Stimulated activated memory B cell treated with anti-CD40 and anti-IgM and Interleukin-4, amounts not matched to agents 10 μg/mL and 1 μg/mL and 100 μg/mL, for 72 hours (primary cell): ENCODE measurements around the gene GDI1.
"Not testable (repeated sequence)": the region's sequence is repeated elsewhere in the genome, so short reads cannot be mapped to it uniquely, and the experiment has no call there.

ENCODE experiments used
- ATAC-seq: fragments of 150-1000 bp; cut with Tn5 transposase; 2 replicates; pipeline ENCODE4 v1.10.0; 2021
- H3K27ac Mint-ChIP-seq: one replicate; pipeline ENCODE4 v1.8.0; 2022; ENCODE audit warnings: mild to moderate bottlenecking, mixed read lengths
- H3K27me3 Mint-ChIP-seq: one replicate; pipeline ENCODE4 v1.8.0; 2022; ENCODE audit warnings: mixed read lengths
- H3K36me3 Mint-ChIP-seq: one replicate; pipeline ENCODE4 v1.8.0; 2022; ENCODE audit warnings: mixed read lengths
- H3K4me1 Mint-ChIP-seq: one replicate; pipeline ENCODE4 v1.8.0; 2022; ENCODE audit warnings: mixed read lengths
- H3K4me3 Mint-ChIP-seq: one replicate; pipeline ENCODE4 v1.8.0; 2022; ENCODE audit warnings: mild to moderate bottlenecking, moderate library complexity, mixed read lengths
- H3K9me3 Mint-ChIP-seq: one replicate; pipeline ENCODE4 v1.8.0; 2022; ENCODE audit warnings: mixed read lengths

Gene GDI1

GRCh38 chrX:154436983-154437752, at the start of gene GDI1:
GDI1 (plus strand) TSS chrX:154437154; CDS start chrX:154437255, 101 bp downstream.
- H3K9me3 Mint-ChIP-seq, result no peaks in the 10 kb centered on the region
- H3K4me1 Mint-ChIP-seq, result peaks cover 32% of the 10 kb centered on the region
- no peaks in the 10 kb centered on the region for H3K27me3 Mint-ChIP-seq
- peak within 1 kb of the TSS; percentile 92 for H3K4me3 Mint-ChIP-seq
- peak; percentile 72 for ATAC-seq
- H3K27ac Mint-ChIP-seq, result peak within 1 kb of the TSS; percentile 80
- H3K36me3 Mint-ChIP-seq, result peaks cover 19% of the 10 kb centered on the region

DNA sequence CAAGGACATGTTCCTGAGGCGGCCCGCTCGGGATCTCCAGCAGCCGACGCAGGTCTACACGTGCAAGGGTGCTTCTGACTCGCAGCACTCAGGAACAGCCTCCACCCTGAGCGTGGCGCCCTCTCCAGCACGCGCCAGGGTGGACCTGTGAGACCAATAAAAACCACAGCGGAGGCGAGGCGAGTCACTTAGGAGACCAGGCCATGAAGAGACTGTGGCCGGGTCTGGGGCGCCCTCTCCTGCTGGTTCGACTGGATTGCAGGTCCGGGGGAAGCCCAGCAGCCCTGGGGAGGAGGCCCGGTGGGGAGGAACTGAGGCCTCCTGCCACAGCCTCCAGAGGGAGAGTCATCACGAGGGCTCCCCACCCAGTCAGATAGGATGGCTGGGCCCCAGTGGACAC, 48.9 kb upstream of the GDI1 start:
- peaks cover 12% of the 10 kb centered on the region for H3K4me1 Mint-ChIP-seq
- H3K27ac Mint-ChIP-seq, H3K27me3 Mint-ChIP-seq, H3K36me3 Mint-ChIP-seq, H3K4me3 Mint-ChIP-seq, H3K9me3 Mint-ChIP-seq: not testable (repeated sequence)
- ATAC-seq, result peak; percentile 49

- H3K27ac Mint-ChIP-seq, H3K4me1 Mint-ChIP-seq, H3K9me3 Mint-ChIP-seq, H3K36me3 Mint-ChIP-seq, H3K4me3 Mint-ChIP-seq, H3K27me3 Mint-ChIP-seq: not testable (repeated sequence)
- ATAC-seq, result peak; percentile 34
Measured at GRCh38 chrX:154388649-154389048, 48.3 kb upstream of the GDI1 start.

- ATAC-seq, result peak; percentile 85
- not testable (repeated sequence) for H3K27me3 Mint-ChIP-seq, H3K9me3 Mint-ChIP-seq, H3K4me1 Mint-ChIP-seq, H3K27ac Mint-ChIP-seq, H3K4me3 Mint-ChIP-seq, H3K36me3 Mint-ChIP-seq
Measured at GRCh38 chrX:154389812-154390747, 46.9 kb upstream of the GDI1 start.

DNA sequence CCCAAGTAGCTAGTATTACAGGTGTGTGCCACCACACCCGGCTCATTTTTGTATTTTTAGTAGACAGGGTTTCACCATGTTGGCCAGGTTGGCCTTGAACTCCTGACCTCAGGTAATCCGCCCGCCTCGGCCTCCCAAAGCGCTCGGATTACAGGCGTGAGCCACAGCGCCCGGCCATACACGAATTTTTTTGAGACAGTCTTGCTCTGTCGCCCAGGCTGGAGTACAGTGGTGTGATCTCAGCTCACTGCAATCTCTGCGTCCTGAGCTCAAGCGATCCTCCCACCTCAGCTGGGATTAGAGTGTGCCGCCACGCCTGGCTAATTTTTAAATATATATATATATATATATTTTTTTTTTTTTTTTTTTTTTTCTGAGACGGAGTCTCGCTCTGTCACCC, 40.6 kb upstream of the GDI1 start:
- not testable (repeated sequence) for H3K9me3 Mint-ChIP-seq, H3K4me3 Mint-ChIP-seq, ATAC-seq, H3K27me3 Mint-ChIP-seq
- H3K4me1 Mint-ChIP-seq, result peaks cover 12% of the 10 kb centered on the region
- H3K36me3 Mint-ChIP-seq, result peaks cover 19% of the 10 kb centered on the region
- H3K27ac Mint-ChIP-seq, result peak overlapping the region; percentile 100

GRCh38 chrX:154396973-154397887, 39.7 kb upstream of the GDI1 start:
- Mint-ChIP-seq H3K4me1 (peaks cover 14% of the 10 kb centered on the region), H3K27ac (peak overlapping the region; percentile 100), H3K9me3 (no peaks in the 10 kb centered on the region), H3K36me3 (peaks cover 19% of the 10 kb centered on the region), H3K4me3 (peak overlapping the region; percentile 99), H3K27me3 (no peaks in the 10 kb centered on the region)
- peak; percentile 84 for ATAC-seq

DNA sequence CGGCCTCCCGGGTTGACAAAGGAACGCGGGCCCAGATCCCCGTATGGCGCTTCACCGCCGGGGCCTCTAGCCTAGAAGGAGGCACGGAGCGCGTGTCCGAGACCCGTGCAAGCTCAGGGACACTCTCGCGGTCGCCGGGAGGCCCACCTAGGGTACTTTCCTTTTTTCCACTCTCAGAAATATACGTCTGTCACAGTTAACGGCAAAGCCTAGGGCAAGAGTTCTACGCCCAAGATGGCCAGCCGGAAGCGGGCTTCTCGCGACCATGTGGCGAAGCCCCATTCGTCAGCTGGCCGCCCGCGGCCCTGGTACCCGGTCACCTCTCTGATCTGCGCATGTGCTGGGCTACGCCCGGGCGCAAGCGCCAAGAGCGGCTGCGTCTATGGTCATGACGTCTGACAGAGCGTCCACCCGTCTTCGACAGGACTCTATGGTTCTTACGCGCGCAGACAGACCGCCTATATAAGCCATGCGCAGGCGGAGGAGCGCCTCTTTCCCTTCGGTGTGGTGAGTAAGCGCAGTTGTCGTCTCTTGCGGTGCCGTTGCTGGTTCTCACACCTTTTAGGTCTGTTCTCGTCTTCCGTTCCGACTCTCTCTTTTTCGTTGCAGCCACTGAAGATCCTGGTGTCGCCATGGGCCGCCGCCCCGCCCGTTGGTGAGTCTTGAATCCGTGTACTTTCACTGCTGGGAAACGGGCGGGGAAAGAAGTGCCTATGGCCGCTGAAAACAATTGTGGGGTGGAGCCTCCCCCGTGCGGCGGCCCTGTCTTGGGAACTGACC, 38.9 kb upstream of the GDI1 start, which contains the start of gene RPL10:
RPL10 (plus strand) TSS at position 490 of the 780 bp plus-strand sequence; CDS start at position 633, 143 bp downstream.
- Mint-ChIP-seq H3K9me3 (no peaks in the 10 kb centered on the region), H3K27me3 (no peaks in the 10 kb centered on the region), H3K4me3 (peak within 1 kb of the TSS; percentile 99), H3K36me3 (peaks cover 21% of the 10 kb centered on the region), H3K27ac (peak within 1 kb of the TSS; percentile 100), H3K4me1 (peaks cover 14% of the 10 kb centered on the region)
- ATAC-seq, result peak; percentile 92

GRCh38 chrX:154398668-154399526, 38.1 kb upstream of the GDI1 start:
- H3K36me3 Mint-ChIP-seq, result peaks cover 27% of the 10 kb centered on the region
- peak; percentile 67 for ATAC-seq
- no peaks in the 10 kb centered on the region for H3K27me3 Mint-ChIP-seq
- H3K4me3 Mint-ChIP-seq, result peak overlapping the region; percentile 99
- peak overlapping the region; percentile 100 for H3K27ac Mint-ChIP-seq
- H3K9me3 Mint-ChIP-seq, result no peaks in the 10 kb centered on the region
- peaks cover 14% of the 10 kb centered on the region for H3K4me1 Mint-ChIP-seq

DNA sequence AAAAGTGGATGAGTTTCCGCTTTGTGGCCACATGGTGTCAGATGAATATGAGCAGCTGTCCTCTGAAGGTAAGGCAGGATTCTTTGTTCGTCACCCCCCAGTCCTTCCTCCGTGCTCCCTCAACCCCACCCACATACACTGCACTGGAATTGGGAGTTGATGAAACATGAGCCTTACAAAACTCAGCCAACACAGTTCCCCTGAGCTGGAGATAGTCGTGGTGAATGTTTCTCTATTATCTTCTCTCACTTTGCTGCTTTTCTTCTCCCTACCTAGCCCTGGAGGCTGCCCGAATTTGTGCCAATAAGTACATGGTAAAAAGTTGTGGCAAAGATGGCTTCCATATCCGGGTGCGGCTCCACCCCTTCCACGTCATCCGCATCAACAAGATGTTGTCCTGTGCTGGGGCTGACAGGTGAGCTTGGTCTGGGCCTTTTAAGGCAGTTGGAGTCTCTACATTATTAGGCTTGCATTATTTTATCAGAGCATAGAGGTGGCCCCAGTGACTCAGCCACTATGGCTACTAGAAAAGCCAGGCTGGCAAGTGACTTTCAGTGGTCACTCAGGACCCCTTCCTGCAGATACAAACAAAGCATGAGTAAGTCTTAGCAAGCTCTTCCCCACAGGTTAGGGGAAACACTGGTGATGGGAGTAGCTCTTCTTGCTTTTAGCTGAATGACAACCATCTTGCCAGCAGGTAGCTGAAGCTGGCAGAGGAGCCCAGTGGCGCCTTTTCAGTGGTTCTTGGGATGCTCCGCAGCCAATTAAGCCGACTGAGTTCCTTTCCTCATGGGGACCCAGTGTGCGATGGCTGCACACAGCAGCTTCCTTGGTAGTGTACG, 37.2 kb upstream of the GDI1 start:
- H3K9me3 Mint-ChIP-seq, result no peaks in the 10 kb centered on the region
- ATAC-seq, result no peak
- H3K4me1 Mint-ChIP-seq, result peaks cover 14% of the 10 kb centered on the region
- no peaks in the 10 kb centered on the region for H3K27me3 Mint-ChIP-seq
- peak overlapping the region; percentile 100 for H3K27ac Mint-ChIP-seq
- H3K36me3 Mint-ChIP-seq, result peaks cover 27% of the 10 kb centered on the region
- H3K4me3 Mint-ChIP-seq, result peak overlapping the region; percentile 99

DNA sequence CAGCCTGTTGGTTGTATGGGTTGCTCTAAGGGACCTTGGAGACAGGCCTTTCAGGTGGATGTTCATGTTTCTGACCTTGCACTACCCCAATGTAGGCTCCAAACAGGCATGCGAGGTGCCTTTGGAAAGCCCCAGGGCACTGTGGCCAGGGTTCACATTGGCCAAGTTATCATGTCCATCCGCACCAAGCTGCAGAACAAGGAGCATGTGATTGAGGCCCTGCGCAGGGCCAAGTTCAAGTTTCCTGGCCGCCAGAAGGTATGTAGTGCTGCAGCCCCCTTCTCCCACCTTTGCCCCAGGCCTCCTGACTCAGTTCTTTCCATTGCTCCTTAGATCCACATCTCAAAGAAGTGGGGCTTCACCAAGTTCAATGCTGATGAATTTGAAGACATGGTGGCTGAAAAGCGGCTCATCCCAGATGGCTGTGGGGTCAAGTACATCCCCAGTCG, 36.6 kb upstream of the GDI1 start:
- H3K27ac Mint-ChIP-seq, result not testable (repeated sequence)

GRCh38 chrX:154401045-154401799, 35.7 kb upstream of the GDI1 start:
- H3K9me3 Mint-ChIP-seq, result no peaks in the 10 kb centered on the region
- peaks cover 14% of the 10 kb centered on the region for H3K4me1 Mint-ChIP-seq
- no peak for ATAC-seq
- peak overlapping the region; percentile 26 for H3K4me3 Mint-ChIP-seq
- no peaks in the 10 kb centered on the region for H3K27me3 Mint-ChIP-seq
- peak overlapping the region; percentile 30 for H3K27ac Mint-ChIP-seq
- H3K36me3 Mint-ChIP-seq, result peaks cover 27% of the 10 kb centered on the region

More for the DNA sequence above, 36.6 kb upstream of the GDI1 start:
- H3K9me3 Mint-ChIP-seq, ATAC-seq, H3K27me3 Mint-ChIP-seq: not testable (repeated sequence)
- peaks cover 27% of the 10 kb centered on the region for H3K36me3 Mint-ChIP-seq
- H3K4me3 Mint-ChIP-seq, result peak overlapping the region; percentile 99
- H3K4me1 Mint-ChIP-seq, result peaks cover 14% of the 10 kb centered on the region
